NT2/D1 (cell line): Measurements from ENCODE around the gene ALG12.
A peak's percentile ranks its signal among the peaks of the same experiment; 100 is the strongest.

Experiments
- DNase-seq: peaks from one replicate; pipeline ENCODE4 v3.0.0-alpha.2; 2011; ENCODE audit warnings: low read depth, low spot score
- H3K27me3 ChIP-seq: 2 replicates; pipeline ENCODE4 v1.6.0; 2011; ENCODE audit warnings: mild to moderate bottlenecking; ENCODE audit not compliant: insufficient read length, insufficient read depth
- H3K36me3 ChIP-seq: 2 replicates; pipeline ENCODE4 v1.6.1; 2011; ENCODE audit warnings: mild to moderate bottlenecking, low read length, mixed read lengths; ENCODE audit not compliant: insufficient read depth, insufficient read length
- H3K4me1 ChIP-seq: 2 replicates; pipeline ENCODE4 v1.5.1; 2011; ENCODE audit not compliant: insufficient read depth, insufficient read length
- H3K4me3 ChIP-seq: 2 replicates; pipeline ENCODE4 v1.5.1; 2011; ENCODE audit warnings: low read depth; ENCODE audit not compliant: insufficient read length
- H3K9ac ChIP-seq: 2 replicates; pipeline ENCODE4 v1.6.0; 2011; ENCODE audit warnings: low read depth; ENCODE audit not compliant: insufficient read length
- H3K9me3 ChIP-seq: 2 replicates; pipeline ENCODE4 v1.5.1; 2011; ENCODE audit warnings: mild to moderate bottlenecking, low read length; ENCODE audit not compliant: insufficient read depth
- SUZ12 ChIP-seq: IDR thresholded peaks from 2 replicates; pipeline ENCODE4 v1.6.1; 2011; ENCODE audit not compliant: insufficient read length, insufficient read depth; ENCODE audit errors: extremely low read depth
- YY1 ChIP-seq: IDR thresholded peaks from 2 replicates; pipeline ENCODE4 v1.6.1; 2011; ENCODE audit not compliant: insufficient read length, insufficient read depth
- ZNF274 ChIP-seq: IDR thresholded peaks from 2 replicates; pipeline ENCODE4 v1.6.1; 2011; ENCODE audit warnings: mild to moderate bottlenecking, low read depth, low read length

Gene ALG12

GRCh38 chr22:49928555-49929210 lies 10.4 kb upstream of the ALG12 start:
- H3K36me3 ChIP-seq, result peaks cover 19% of the 10 kb centered on the region
- H3K9me3 ChIP-seq, result no peaks in the 10 kb centered on the region
- H3K4me3 ChIP-seq, result no peak overlapping the region
- peaks cover 13% of the 10 kb centered on the region for H3K27me3 ChIP-seq
- peaks cover 9% of the 10 kb centered on the region for H3K4me1 ChIP-seq
- no peak for TF ChIP-seq ZNF274
- no peak for TF ChIP-seq SUZ12
- no peak for TF ChIP-seq YY1
- no peak overlapping the region for H3K9ac ChIP-seq
- DNase-seq, result no peak

- no peak overlapping the region for H3K9ac ChIP-seq
- TF ChIP-seq YY1, result no peak
- no peak for DNase-seq
Measured at GRCh38 chr22:49928185-49928495, 9.9 kb upstream of the ALG12 start.

DNA sequence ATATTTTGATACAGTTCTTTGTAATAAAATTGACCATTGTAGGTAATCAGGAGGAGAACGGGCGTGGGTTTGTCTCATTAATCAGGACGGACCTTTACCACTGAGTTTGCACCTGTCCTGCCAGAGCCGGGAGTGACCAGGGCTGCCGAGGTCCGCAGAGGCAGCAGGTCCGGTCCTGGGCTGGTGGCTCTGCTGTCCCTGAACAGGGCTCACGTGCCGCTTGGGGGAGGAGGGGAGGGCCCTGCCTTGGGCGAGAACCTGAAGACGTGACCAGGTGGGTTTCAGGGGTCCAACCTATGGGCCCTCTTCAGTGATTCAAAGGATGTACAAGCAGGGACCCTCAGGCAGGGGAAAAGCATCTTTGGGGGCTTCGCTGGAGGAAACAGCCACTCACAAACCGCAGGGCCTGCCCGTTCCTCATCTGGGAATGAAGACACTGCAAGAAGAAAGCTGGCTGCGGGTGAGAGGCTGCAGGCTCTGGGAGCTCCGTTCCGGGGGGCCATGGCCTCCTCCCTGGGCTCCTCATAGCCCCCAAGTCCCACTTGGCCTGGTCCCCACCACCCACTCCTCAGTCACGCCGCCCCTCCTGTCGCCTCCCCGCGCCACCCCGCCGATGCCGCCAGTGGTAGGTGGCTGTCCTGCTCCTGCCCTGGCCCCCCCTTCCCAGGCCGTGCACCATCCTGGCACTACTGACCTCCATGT lies 9.4 kb upstream of the ALG12 start:
- TF ChIP-seq ZNF274 (no peak), YY1 (no peak), SUZ12 (no peak)
- H3K9ac ChIP-seq, result no peak overlapping the region
- H3K27me3 ChIP-seq, result peaks cover 13% of the 10 kb centered on the region
- peaks cover 19% of the 10 kb centered on the region for H3K36me3 ChIP-seq
- H3K4me3 ChIP-seq, result no peak overlapping the region
- H3K4me1 ChIP-seq, result peaks cover 14% of the 10 kb centered on the region
- no peak for DNase-seq
- H3K9me3 ChIP-seq, result no peaks in the 10 kb centered on the region

More at GRCh38 chr22:49928185-49928495, 9.9 kb upstream of the ALG12 start:
- Histone ChIP-seq H3K4me3 (no peak overlapping the region), H3K36me3 (peaks cover 19% of the 10 kb centered on the region), H3K4me1 (peaks cover 10% of the 10 kb centered on the region), H3K9me3 (no peaks in the 10 kb centered on the region), H3K27me3 (peaks cover 13% of the 10 kb centered on the region)

DNA sequence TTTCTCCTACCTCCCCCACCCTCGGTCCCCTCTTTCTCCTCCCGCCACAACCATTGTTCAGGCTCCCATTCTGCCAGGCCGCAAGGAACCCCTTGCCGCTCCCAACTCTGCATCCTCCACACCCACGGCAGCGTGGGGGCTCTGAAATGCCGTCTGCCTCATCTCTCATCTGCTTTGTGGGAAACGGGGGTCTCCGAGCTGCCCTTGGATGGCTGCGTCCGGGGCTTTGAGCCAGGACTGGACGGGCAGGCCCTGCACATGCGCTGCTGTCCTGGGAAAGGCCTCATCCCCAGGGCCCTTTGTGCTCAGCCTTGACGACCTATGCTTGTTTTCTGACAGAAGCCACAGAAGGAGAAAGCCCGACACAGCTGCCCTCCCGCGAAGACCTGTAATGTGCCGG lies 8.7 kb upstream of the ALG12 start:
- Histone ChIP-seq H3K4me1 (peaks cover 14% of the 10 kb centered on the region), H3K4me3 (no peak overlapping the region), H3K27me3 (peaks cover 13% of the 10 kb centered on the region), H3K9me3 (no peaks in the 10 kb centered on the region), H3K36me3 (peaks cover 21% of the 10 kb centered on the region), H3K9ac (no peak overlapping the region)
- no peak for DNase-seq
- TF ChIP-seq SUZ12 (no peak), ZNF274 (no peak), YY1 (no peak)

DNA sequence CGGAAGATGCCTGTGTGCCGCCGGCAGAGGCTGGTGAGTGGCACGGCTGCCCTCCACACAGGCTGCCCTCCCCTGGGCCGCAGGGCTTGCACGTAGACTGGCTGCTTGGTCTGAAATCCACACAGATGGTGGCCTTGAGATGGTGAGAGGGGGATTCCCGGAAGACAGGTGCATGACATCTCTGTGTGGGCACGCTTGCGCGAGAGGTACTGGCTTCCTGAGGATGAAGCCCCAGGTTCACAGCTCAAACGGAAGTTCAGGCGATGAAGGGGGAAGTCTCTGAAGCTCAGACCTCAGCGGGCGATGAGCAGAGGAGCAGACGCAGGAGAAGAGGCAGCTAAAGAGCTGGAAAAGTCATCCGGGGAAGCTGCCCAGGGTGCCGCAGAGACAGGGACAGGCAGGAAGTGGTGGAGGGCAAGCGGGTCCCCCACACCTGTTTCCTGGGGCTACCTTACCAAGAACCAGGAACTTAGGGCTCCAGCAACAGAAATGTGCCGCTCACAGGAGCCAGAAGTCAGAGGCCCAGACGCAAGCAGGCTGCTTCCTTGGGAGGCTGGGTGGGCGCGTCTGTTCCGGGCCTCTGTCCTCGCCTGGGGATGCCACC lies 7.4 kb upstream of the ALG12 start:
- H3K27me3 ChIP-seq, result peaks cover 11% of the 10 kb centered on the region
- peaks cover 34% of the 10 kb centered on the region for H3K36me3 ChIP-seq
- no peak overlapping the region for H3K9ac ChIP-seq
- TF ChIP-seq SUZ12, result no peak
- TF ChIP-seq YY1, result no peak
- TF ChIP-seq ZNF274, result no peak
- peaks cover 12% of the 10 kb centered on the region for H3K4me1 ChIP-seq
- DNase-seq, result no peak
- no peaks in the 10 kb centered on the region for H3K9me3 ChIP-seq
- no peak overlapping the region for H3K4me3 ChIP-seq

DNA sequence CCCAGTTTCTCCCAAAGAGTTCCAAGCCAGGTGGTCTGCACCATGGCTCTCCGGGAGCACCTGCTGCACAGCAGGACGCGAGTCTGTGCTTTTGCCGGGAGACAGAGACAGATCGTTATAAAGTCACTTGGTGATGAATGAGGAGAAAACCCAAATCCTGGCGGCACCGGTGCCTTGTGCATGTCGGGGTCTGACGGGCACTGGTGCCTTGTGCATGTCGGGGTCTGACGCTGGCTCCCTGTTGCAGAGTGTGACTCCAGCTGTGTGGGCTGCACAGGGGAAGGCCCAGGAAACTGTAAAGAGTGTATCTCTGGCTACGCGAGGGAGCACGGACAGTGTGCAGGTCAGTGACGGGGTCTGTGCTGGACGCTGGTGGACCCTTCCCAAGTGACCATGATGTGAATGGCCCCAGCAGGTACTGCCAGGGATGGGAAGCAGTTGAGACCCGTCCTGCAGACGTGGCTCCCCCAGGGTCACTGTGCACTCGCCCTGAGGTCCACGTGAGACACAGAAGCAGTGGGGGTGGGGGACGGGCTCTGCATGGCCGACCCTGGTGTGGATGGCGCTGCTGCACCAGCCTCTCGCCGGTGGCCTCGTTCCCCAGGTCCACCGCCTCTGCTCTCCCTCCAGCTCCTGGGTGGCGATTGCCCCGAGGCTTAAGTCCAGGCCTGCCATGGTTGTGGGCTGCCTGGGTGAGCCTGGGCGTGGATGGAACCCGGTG lies 6.0 kb upstream of the ALG12 start:
- H3K4me1 ChIP-seq, result peaks cover 5% of the 10 kb centered on the region
- no peak for TF ChIP-seq YY1
- no peak for TF ChIP-seq ZNF274
- TF ChIP-seq SUZ12, result no peak
- no peak overlapping the region for H3K4me3 ChIP-seq
- H3K9ac ChIP-seq, result no peak overlapping the region
- H3K27me3 ChIP-seq, result no peaks in the 10 kb centered on the region
- DNase-seq, result no peak
- no peaks in the 10 kb centered on the region for H3K9me3 ChIP-seq
- H3K36me3 ChIP-seq, result peaks cover 43% of the 10 kb centered on the region

- H3K9ac ChIP-seq, result peak overlapping the region; percentile 21
- no peak overlapping the region for H3K4me3 ChIP-seq
- TF ChIP-seq YY1 (no peak), SUZ12 (no peak), ZNF274 (no peak)
- DNase-seq, result no peak
- peaks cover 43% of the 10 kb centered on the region for H3K36me3 ChIP-seq
- H3K27me3 ChIP-seq, result no peaks in the 10 kb centered on the region
- H3K4me1 ChIP-seq, result peaks cover 9% of the 10 kb centered on the region
- no peaks in the 10 kb centered on the region for H3K9me3 ChIP-seq
Measured at GRCh38 chr22:49923445-49923844, 5.2 kb upstream of the ALG12 start.
